K562 (cell line): ENCODE results near the gene GMDS. TPM values are rescaled to one million over a fixed set of nuclear protein-coding genes. Genes with fewer than 3 reads are reported as not detected.

ENCODE experiments used
- ATAC-seq: fragments of 200-7000 bp; cut with Tn5 transposase; 3 replicates; pipeline ENCODE4 v1.9.1; 2020; ENCODE audit warnings: moderate library complexity
- BruUV-seq: library from RNA; stranded (reverse); fragments of 400-500 nt; replicated peaks from 2 replicates; lab custom pipeline; 2021; lab: Mats Ljungman, UMichigan
- CTCF ChIA-PET: fragments of 300-600 bp; formaldehyde crosslinking; extraction: SDS; loops from one replicate; lab custom pipeline; 2021; ENCODE audit warnings: low intra/inter-chr PET ratio; lab: Yijun Ruan, JAX
- POLR2A ChIA-PET: fragments of 300-600, 350-650 bp; sonication (Branson Sonifier 250); formaldehyde crosslinking; extraction: SDS; loops from one replicate; lab custom pipeline; 2021; ENCODE audit warnings: antibody characterized with exemption, inconsistent platforms; lab: Yijun Ruan, JAX
- DNase-seq, 4 experiments: peaks; one replicate each; pipeline versions ENCODE4 v3.0.0 to v3.0.0-alpha.2; 2011 to 2018; ENCODE audit warnings: low spot score in 3 of 4, mixed read lengths in 3 of 4; ENCODE audit errors: extremely low read depth in 1 of 4
- FAIRE-seq: peaks from 2 replicates; lab custom pipeline; 2011; peaks lifted over from hg19 to GRCh38; lab: Jason Lieb, UNC
- H2AFZ ChIP-seq: 2 replicates; pipeline ENCODE4 v1.6.0; 2011; ENCODE audit warnings: low read depth, low read length, control low read depth, inconsistent platforms
- H3K27ac ChIP-seq: fragments of 200-600 bp; 3 replicates; pipeline ENCODE4 v1.8.0; 2011; ENCODE audit warnings: low read depth, mild to moderate bottlenecking, control low read depth, inconsistent platforms, low read length, moderate library complexity, mixed read lengths; ENCODE audit errors: extremely low read depth
- H3K27me3 ChIP-seq, 2 experiments: fragments of 300-600 bp in 1 of 2; 2 replicates in 1 of 2; 3 replicates in 1 of 2; pipeline versions ENCODE4 v1.6.0 to v1.8.0; 2011; ENCODE audit warnings: inconsistent platforms in 2 of 2, low read length in 2 of 2, mild to moderate bottlenecking in 1 of 2, mixed read lengths in 1 of 2, moderate library complexity in 1 of 2; ENCODE audit not compliant: control insufficient read depth in 2 of 2, insufficient read depth in 2 of 2
- H3K36me3 ChIP-seq: fragments of 300-600 bp; 3 replicates; pipeline ENCODE4 v1.8.0; 2011; ENCODE audit warnings: mild to moderate bottlenecking, low read length, inconsistent platforms; ENCODE audit not compliant: control insufficient read depth, insufficient read depth
- H3K4me1 ChIP-seq, 2 experiments: fragments of 200-600 bp in 1 of 2; replicated peaks in 1 of 2; 2 replicates in 1 of 2; 3 replicates in 1 of 2; pipeline versions ENCODE4 v1.5.1 to v1.8.0; 2011; ENCODE audit warnings: inconsistent platforms in 2 of 2, low read length in 2 of 2, mild to moderate bottlenecking in 1 of 2, mixed read lengths in 1 of 2, moderate library complexity in 1 of 2; ENCODE audit not compliant: control insufficient read depth in 2 of 2, insufficient read depth in 2 of 2
- H3K4me2 ChIP-seq: 2 replicates; pipeline ENCODE4 v1.6.1; 2011; ENCODE audit warnings: low read length, control low read depth, inconsistent platforms, mixed read lengths; ENCODE audit not compliant: insufficient read depth
- H3K4me3 ChIP-seq: fragments of 200-600 bp; sonication (generic), shearing (Covaris generic); 2 replicates; pipeline ENCODE4 v1.5.1; 2016; ENCODE audit warnings: control low read depth, inconsistent platforms
- H3K79me2 ChIP-seq: fragments of 200-600 bp; 3 replicates; pipeline ENCODE4 v1.8.0; 2011; ENCODE audit warnings: low read length, inconsistent platforms; ENCODE audit not compliant: control insufficient read depth, insufficient read depth
- H3K9ac ChIP-seq, 2 experiments: 2 replicates each; pipeline versions ENCODE4 v1.6.0 to v1.6.1; 2011; ENCODE audit warnings: low read depth in 2 of 2, low read length in 2 of 2, control low read depth in 1 of 2, inconsistent platforms in 1 of 2, mild to moderate bottlenecking in 1 of 2, mixed read lengths in 1 of 2; ENCODE audit not compliant: insufficient read depth in 1 of 2
- H3K9me1 ChIP-seq: one replicate; pipeline ENCODE4 v1.6.0; 2011; ENCODE audit warnings: inconsistent platforms, mild to moderate bottlenecking, low read length, moderate library complexity; ENCODE audit not compliant: control insufficient read depth, insufficient read depth
- H3K9me3 ChIP-seq: replicated peaks from 2 replicates; pipeline ENCODE4 v1.5.1; 2011; ENCODE audit warnings: low read depth, low read length, inconsistent platforms; ENCODE audit not compliant: control insufficient read depth, insufficient read depth
- H4K20me1 ChIP-seq: replicated peaks from 2 replicates; pipeline ENCODE4 v1.6.1; 2011; ENCODE audit warnings: low read length, inconsistent platforms, mixed read lengths; ENCODE audit not compliant: control insufficient read depth, insufficient read depth
- CCNT2 ChIP-seq: IDR thresholded peaks from 2 replicates; pipeline ENCODE4 v1.6.1; 2011; ENCODE audit warnings: borderline replicate concordance, low read depth, mild to moderate bottlenecking, moderate library complexity, mixed read lengths, low read length; ENCODE audit not compliant: insufficient read length; ENCODE audit errors: extremely low read depth
- NFYB ChIP-seq: IDR thresholded peaks from 2 replicates; pipeline ENCODE4 v1.6.1; 2011; ENCODE audit warnings: mild to moderate bottlenecking, moderate library complexity; ENCODE audit not compliant: insufficient read length; ENCODE audit errors: extremely low read depth
- PBX2 ChIP-seq, 2 experiments: IDR thresholded peaks in 1 of 2; conservative IDR thresholded peaks in 1 of 2; 2 replicates each; pipeline ENCODE4 v1.6.1; 2016; ENCODE audit warnings: low read depth in 2 of 2, mild to moderate bottlenecking in 1 of 2, missing compliant biosample characterization in 1 of 2, missing genetic modification characterization in 1 of 2, moderate library complexity in 1 of 2
- TAL1 ChIP-seq: fragments of 450-650 bp; IDR thresholded peaks from 2 replicates; pipeline ENCODE4 v1.6.1; 2016; ENCODE audit warnings: mild to moderate bottlenecking
- WGBS: fragments of 100-300 bp; shearing (Covaris generic); methylation state at CpG from one replicate; pipeline ENCODE4 v1.1.6; 2016; ENCODE audit warnings: low coverage, mixed read lengths; ENCODE audit not compliant: insufficient coverage; ENCODE audit errors: missing lambda C conversion rate; 5-methylcytosine and 5-hydroxymethylcytosine counted together
- in situ Hi-C: fragments of 300-500 bp; cut with MboI; formaldehyde crosslinking; loops from 4 replicates; pipeline ENCODE4 v1.15.0; 2018; ENCODE audit warnings: inconsistent platforms, mixed read lengths
- intact Hi-C: fragments of 100-400 bp; cut with micrococcal nuclease; formaldehyde crosslinking; loops from 2 replicates; pipeline ENCODE4 v1.14.2; 2022
- polyA plus RNA-seq, 8 experiments: library from polyadenylated mRNA; depleted of rRNA in 4 of 8; stranded (reverse) in 5 of 8; unstranded in 3 of 8; fragments of >200 nt; fragmentation: Nextera tagmentation in 2 of 8; fragmentation: Illumina TruSeq in 1 of 8; extraction: Ambion mirVana in 2 of 8; extraction: Trizol in 1 of 8; gene quantifications; 2 replicates each; pipeline versions ENCODE4 v1.2.1 to v1.2.3, GENCODE V29; 2011 to 2014; ENCODE audit warnings: inconsistent platforms in 1 of 8, missing spikeins in 1 of 8
- total RNA-seq, 7 experiments: library from RNA; depleted of rRNA in 6 of 7; stranded (reverse); fragments of >200 nt in 6 of 7; fragmentation: Illumina TruSeq in 2 of 7; extraction: Trizol in 2 of 7; gene quantifications; 2 replicates each; pipeline versions ENCODE4 v1.2.1 to v1.2.3, GENCODE V29; 2011 to 2021; ENCODE audit warnings: low replicate concordance in 1 of 7

The GMDS gene
- total and polyA plus RNA-seq, 9 of the 15 experiments (the other 6 are each of a cell fraction or from before 2014, with no cell fraction given) = 0.48 to 31.8 (median 13.4) TPM

- TF ChIP-seq PBX2 (CRISPR knock-in tag; IDR thresholded peaks at IDR 0.05; ENCODE audit: low read depth) = no peak
- TF ChIP-seq PBX2 (tag; conservative IDR thresholded peaks at IDR 0.05; ENCODE audit: low read depth) = no peak
Measured at GRCh38 chr6:1945235-1945832, 300.1 kb downstream of the GMDS start (continued).

- in situ Hi-C loops = no loop called here
- BruUV-seq = no TSS peak
- POLR2A ChIA-PET = interaction anchor here (0.6 kb wide), 1 partner anchor 32 kb away, joined by 4 read pairs; no protein-coding TSS in a partner anchor
- Histone ChIP-seq H3K27me3 (peaks cover 0 to 26% of the 10 kb centered on the region in 2 experiments; a peak in 3 of 5 replicates), H3K36me3 (no peaks in the 10 kb centered on the region), H3K4me2 (no peak overlapping the region), H3K4me1 (no peaks in the 10 kb centered on the region), H3K4me3 (no peak overlapping the region), H4K20me1 (0 out of 2 replicates have a peak, but pooled peaks cover 4% of the 10 kb centered on the region), H3K9ac (no peak overlapping the region), H2AFZ (no peak overlapping the region), H3K27ac (no peak overlapping the region), H3K9me1 (no peaks in the 10 kb centered on the region), H3K79me2 (no peaks in the 10 kb centered on the region), H3K9me3 (no peaks in the 10 kb centered on the region)
- intact Hi-C loops = no loop called here
- DNase-seq (no peak), ATAC-seq (no peak), FAIRE-seq (no peak)
- CTCF ChIA-PET = no interaction called here
- WGBS = 24% methylated on average over 6 of the region's 6 CpGs
- TF ChIP-seq TAL1 (no peak), CCNT2 (no peak), NFYB (no peak)
Measured at GRCh38 chr6:1942834-1943233, 302.6 kb downstream of the GMDS start.
